GM12875 (cell line): ENCODE measurements around the gene ABCG1.

Experiments used
- H3K4me3 ChIP-seq: one replicate; pipeline ENCODE4 v1.5.1; 2011; ENCODE audit warnings: low read depth, low read length, control low read depth
- TF ChIP-seq, protein P1 (sequence below): IDR thresholded peaks from 2 replicates; pipeline ENCODE4 v1.5.1; 2011; ENCODE audit warnings: low read depth, mild to moderate bottlenecking, control low read depth, inconsistent platforms, low read length, moderate library complexity, borderline replicate concordance; ENCODE audit not compliant: insufficient read depth

ABCG1 gene

DNA sequence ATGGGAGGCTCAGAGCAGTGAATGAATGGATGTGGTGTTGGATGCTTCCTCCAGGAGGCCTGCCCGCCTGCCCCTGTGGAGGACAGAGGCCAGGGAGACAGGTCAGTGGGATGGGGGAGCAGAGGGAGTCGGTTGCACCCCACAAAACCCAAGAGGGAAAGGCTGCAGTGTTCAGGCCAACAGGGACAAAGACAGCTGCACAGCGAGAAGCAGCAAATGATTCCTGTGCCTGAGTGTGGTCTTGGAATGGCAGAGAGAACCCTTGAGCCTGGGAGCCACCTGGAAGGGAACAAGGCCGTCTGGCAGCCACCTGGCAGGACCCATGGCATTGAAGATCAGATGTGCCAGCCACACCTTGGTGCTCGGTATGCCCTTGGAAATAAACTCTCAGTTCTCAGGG lies 88.2 kb downstream of the ABCG1 start:
- TF ChIP-seq, protein P1, sequence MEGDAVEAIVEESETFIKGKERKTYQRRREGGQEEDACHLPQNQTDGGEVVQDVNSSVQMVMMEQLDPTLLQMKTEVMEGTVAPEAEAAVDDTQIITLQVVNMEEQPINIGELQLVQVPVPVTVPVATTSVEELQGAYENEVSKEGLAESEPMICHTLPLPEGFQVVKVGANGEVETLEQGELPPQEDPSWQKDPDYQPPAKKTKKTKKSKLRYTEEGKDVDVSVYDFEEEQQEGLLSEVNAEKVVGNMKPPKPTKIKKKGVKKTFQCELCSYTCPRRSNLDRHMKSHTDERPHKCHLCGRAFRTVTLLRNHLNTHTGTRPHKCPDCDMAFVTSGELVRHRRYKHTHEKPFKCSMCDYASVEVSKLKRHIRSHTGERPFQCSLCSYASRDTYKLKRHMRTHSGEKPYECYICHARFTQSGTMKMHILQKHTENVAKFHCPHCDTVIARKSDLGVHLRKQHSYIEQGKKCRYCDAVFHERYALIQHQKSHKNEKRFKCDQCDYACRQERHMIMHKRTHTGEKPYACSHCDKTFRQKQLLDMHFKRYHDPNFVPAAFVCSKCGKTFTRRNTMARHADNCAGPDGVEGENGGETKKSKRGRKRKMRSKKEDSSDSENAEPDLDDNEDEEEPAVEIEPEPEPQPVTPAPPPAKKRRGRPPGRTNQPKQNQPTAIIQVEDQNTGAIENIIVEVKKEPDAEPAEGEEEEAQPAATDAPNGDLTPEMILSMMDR = no peak
- H3K4me3 ChIP-seq = no peak overlapping the region

DNA sequence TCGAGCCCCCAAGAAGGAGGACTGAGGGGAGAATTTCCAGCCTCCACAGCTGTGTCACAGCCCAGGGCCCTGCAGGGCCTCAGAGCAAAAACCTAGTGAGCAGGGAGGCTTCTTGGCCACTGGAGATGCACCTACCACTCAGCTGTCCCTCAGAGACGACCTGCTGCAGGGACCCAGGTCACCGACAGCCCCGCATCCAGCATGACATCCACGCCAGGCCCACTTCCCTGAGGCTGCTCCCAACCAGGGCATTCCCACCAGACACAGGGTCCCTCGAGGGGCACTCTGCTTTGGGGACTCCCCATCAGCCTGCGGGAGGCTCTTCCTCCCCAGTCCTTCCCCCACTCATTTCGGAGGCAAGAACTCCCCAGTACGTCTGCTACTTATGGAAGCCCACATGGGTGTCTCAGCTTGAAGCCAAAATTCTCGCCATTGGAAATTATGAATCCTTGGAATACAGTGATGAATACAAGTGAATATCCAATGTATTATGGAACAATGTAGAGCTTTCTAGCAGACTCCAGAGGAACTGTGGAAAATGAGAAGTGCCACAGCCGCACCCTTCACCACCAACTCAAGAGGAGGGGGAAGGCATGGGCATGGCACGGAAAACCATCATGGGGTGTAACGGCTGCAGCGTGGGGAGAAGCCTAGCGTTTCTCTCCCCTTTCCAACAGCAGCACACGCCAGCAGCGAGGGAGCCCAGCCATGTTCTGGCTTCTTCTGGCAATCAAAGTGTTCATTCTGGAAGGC lies 89.4 kb downstream of the ABCG1 start:
- TF ChIP-seq, protein P1 = no peak

DNA sequence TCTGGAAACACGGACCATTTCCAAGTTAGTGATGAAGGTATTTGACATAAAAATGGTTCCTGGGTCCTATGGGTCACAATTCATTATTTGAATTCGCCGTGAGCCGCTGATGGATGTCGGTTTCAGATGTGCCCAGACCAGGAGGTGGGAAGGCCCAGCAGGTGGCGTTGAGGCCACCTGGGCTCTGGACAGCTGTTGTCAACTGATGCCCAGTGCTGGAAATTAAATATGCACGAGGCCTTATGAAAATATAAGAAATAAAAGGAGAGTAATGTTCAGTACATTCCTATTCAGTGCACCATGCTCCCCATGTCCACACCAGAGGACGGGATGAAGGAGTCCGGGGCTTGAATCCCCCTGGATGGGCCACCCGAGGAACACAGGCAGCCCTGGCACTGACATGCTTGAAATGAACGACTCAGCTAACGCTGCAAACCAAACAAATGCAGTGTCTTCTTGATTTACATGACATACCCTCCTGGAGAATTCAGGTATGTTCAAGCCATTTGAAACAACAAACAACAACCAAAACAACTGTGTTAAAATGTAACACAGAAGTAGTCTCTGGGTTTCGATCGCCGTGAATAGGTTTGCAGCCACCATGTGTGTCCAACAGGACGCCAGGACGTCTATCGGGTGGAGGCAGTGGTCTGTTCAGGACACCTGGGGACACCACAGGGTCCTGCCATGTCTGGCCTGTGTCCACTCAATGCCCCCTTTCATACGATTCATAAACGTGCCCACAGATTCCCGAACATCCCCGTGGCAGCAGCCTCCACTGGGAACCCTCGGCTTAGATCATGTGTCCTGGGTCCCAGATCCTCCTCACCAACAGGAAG lies 90.2 kb downstream of the ABCG1 start:
- H3K4me3 ChIP-seq = no peak overlapping the region
- TF ChIP-seq, protein P1 = no peak

More for the DNA sequence above, 89.4 kb downstream of the ABCG1 start:
- no peak overlapping the region for H3K4me3 ChIP-seq

DNA sequence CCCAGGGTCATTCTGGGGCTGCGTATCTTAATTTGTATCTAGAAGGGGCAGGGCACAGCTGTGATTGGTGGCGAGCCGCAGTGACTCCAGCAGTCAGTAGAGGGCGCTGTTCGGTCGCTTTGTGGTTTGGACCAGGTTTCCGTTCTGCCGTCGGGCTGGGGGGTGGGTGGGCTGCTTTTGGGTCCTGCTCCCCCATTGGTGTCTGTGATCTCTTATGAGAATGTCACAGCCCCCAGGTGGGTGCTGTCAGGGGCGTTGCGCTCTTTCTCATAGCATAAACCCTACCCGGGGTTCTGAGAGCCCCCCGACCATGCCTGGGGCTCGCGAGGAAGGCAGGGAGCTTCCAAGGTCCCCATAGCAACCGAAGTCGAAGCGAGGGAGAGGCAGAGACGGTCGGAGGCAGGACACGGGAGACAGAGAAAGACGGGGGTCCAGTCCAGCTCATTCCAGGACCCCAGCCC lies 90.8 kb downstream of the ABCG1 start:
- TF ChIP-seq, protein P1 = peak; percentile 90
- no peak overlapping the region for H3K4me3 ChIP-seq

DNA sequence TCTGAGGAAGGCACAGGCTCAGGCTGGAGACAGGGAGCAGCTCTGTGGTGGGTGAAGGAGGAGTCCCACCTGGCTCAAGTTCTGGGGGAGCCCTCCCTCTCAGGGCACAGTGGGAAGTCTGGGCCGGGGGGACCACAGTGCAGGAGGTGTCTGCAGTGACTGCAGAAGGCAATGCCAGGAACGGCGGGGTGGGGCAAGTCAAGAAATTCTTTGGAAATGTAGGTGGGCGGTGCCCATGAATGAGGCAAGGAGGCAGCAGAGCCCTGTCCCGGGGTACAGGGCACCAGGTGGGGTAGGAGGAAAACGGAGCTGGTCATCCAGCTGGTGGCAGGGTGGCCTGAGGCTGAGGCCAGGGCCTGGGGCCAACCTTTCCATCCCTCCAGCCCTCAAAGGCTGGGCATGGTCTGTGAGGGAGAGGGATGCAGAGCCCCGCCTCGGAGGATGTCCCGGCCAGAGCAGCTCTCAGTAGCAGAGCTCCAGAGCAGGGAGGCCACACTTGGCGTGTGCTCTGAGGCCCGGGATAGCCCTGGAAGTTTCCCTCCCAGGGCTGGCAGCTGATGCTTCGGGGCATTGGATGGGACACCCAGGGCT lies 91.6 kb downstream of the ABCG1 start:
- TF ChIP-seq, protein P1 = no peak
- no peak overlapping the region for H3K4me3 ChIP-seq

DNA sequence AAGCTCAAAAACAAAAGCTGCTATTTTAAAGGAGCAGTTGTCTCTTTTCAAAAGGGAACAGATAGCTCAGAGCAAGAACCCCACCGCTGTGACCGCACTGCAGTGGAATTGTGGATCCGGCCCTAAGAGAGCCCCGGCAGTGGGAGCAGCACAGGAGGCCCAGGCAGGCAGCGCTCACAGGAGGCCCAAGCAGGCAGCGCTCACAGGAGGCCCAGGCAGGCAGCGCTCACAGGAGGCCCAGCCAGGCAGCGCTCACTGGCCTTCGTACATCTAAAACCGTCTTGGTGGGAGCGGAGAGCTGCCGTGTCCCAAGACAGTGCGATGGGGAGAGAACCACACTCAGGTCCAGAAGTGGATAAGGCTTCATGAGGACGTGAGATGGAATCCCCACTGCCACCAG lies 92.2 kb downstream of the ABCG1 start:
- H3K4me3 ChIP-seq = no peak overlapping the region
- TF ChIP-seq, protein P1 = no peak
